ENCODE measurements around the gene HLCS. TPM values are rescaled to one million over a fixed set of nuclear protein-coding genes. Genes with fewer than 3 reads are reported as not detected.
A peak's percentile ranks its signal among the peaks of the same experiment; 100 is the strongest.

HLCS gene
- polyA plus RNA-seq, 1 experiment = 16.9 TPM

- Histone ChIP-seq H3K27me3 (ENCODE audit: control insufficient read depth, insufficient read depth, low read length) (no peaks in the 10 kb centered on the region), H3K4me3 (ENCODE audit: low read depth, low read length) (no peak overlapping the region), H3K36me3 (ENCODE audit: control insufficient read depth, insufficient read depth, low read length) (no peaks in the 10 kb centered on the region)
- ChIA-PET POLR2A (no interaction called here), CTCF (interaction anchor here (0.8 kb wide), 1 partner anchor 44 kb away, joined by 3 read pairs; no protein-coding TSS in a partner anchor)
- TF ChIP-seq, protein P1, sequence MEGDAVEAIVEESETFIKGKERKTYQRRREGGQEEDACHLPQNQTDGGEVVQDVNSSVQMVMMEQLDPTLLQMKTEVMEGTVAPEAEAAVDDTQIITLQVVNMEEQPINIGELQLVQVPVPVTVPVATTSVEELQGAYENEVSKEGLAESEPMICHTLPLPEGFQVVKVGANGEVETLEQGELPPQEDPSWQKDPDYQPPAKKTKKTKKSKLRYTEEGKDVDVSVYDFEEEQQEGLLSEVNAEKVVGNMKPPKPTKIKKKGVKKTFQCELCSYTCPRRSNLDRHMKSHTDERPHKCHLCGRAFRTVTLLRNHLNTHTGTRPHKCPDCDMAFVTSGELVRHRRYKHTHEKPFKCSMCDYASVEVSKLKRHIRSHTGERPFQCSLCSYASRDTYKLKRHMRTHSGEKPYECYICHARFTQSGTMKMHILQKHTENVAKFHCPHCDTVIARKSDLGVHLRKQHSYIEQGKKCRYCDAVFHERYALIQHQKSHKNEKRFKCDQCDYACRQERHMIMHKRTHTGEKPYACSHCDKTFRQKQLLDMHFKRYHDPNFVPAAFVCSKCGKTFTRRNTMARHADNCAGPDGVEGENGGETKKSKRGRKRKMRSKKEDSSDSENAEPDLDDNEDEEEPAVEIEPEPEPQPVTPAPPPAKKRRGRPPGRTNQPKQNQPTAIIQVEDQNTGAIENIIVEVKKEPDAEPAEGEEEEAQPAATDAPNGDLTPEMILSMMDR (IDR thresholded peaks at IDR 0.05; ENCODE audit: insufficient read depth, low read depth, low read length) = no peak
- DNase-seq (ENCODE audit: low read depth) = no peak
Measured at GRCh38 chr21:36791180-36791579, 175.3 kb downstream of the HLCS start.

DNA sequence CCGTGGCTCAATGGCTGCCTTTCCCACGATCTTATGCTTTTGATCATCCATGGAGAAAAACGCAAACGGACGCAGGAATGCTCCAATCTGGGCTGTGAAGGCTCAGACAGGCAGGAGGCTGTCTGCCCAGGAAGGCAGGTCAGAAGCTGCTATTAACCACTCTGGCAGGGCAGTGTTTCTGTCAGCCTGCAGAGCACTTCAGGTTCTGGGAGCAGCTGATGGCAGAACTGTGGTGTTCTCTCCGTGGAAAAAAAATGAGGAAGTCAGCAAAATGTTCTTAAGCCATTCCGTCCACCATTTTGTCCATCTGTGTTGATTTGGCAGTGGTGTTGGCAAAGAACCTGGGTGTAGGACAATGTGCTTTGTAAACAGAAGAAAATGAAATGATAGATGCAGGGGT lies 175.9 kb downstream of the HLCS start:
- POLR2A ChIA-PET = no interaction called here
- DNase-seq (ENCODE audit: low read depth) = no peak
- Histone ChIP-seq H3K27me3 (ENCODE audit: control insufficient read depth, insufficient read depth, low read length) (no peaks in the 10 kb centered on the region), H3K36me3 (ENCODE audit: control insufficient read depth, insufficient read depth, low read length) (no peaks in the 10 kb centered on the region), H3K4me3 (ENCODE audit: low read depth, low read length) (no peak overlapping the region)
- CTCF ChIA-PET = interaction anchor here (0.8 kb wide), 1 partner anchor 43 kb away, joined by 3 read pairs; no protein-coding TSS in a partner anchor
- TF ChIP-seq, protein P1 (IDR thresholded peaks at IDR 0.05; ENCODE audit: insufficient read depth, low read depth, low read length) = no peak

GRCh38 chr21:36788120-36788638 lies 178.3 kb downstream of the HLCS start:
- peak; percentile 19 for DNase-seq (ENCODE audit: low read depth)
- Histone ChIP-seq H3K4me3 (ENCODE audit: low read depth, low read length) (peak overlapping the region; percentile 16), H3K36me3 (ENCODE audit: control insufficient read depth, insufficient read depth, low read length) (no peaks in the 10 kb centered on the region), H3K27me3 (ENCODE audit: control insufficient read depth, insufficient read depth, low read length) (no peaks in the 10 kb centered on the region)
- CTCF ChIA-PET = interaction anchor here (0.7 kb wide), 1 partner anchor 365 kb away, joined by 3 read pairs; no protein-coding TSS in a partner anchor
- POLR2A ChIA-PET = no interaction called here
- TF ChIP-seq, protein P1 (IDR thresholded peaks at IDR 0.05; ENCODE audit: insufficient read depth, low read depth, low read length) = no peak

- Histone ChIP-seq H3K36me3 (ENCODE audit: control insufficient read depth, insufficient read depth, low read length) (no peaks in the 10 kb centered on the region), H3K4me3 (ENCODE audit: low read depth, low read length) (no peak overlapping the region), H3K27me3 (ENCODE audit: control insufficient read depth, insufficient read depth, low read length) (no peaks in the 10 kb centered on the region)
- POLR2A ChIA-PET = no interaction called here
- no peak for DNase-seq (ENCODE audit: low read depth)
- TF ChIP-seq, protein P1 (IDR thresholded peaks at IDR 0.05; ENCODE audit: insufficient read depth, low read depth, low read length) = no peak
- CTCF ChIA-PET = no interaction called here
Measured at GRCh38 chr21:36786186-36786585, 180.3 kb downstream of the HLCS start.

GRCh38 chr21:36785615-36786014 lies 180.9 kb downstream of the HLCS start:
- Histone ChIP-seq H3K4me3 (ENCODE audit: low read depth, low read length) (no peak overlapping the region), H3K27me3 (ENCODE audit: control insufficient read depth, insufficient read depth, low read length) (no peaks in the 10 kb centered on the region), H3K36me3 (ENCODE audit: control insufficient read depth, insufficient read depth, low read length) (no peaks in the 10 kb centered on the region)
- POLR2A ChIA-PET = no interaction called here
- DNase-seq (ENCODE audit: low read depth) = no peak
- CTCF ChIA-PET = interaction anchor here (1.4 kb wide), 1 partner anchor 22 kb away, joined by 3 read pairs; no protein-coding TSS in a partner anchor
- TF ChIP-seq, protein P1 (IDR thresholded peaks at IDR 0.05; ENCODE audit: insufficient read depth, low read depth, low read length) = no peak

Measured in BJ (cell line).